GM10266 (cell line): ENCODE measurements around the gene SDK1.

Source experiments
- DNase-seq: peaks from one replicate; pipeline ENCODE4 v3.0.0; 2012; ENCODE audit errors: extremely low spot score
- TF ChIP-seq, protein P1 (sequence below): IDR thresholded peaks from 2 replicates; pipeline ENCODE4 v1.5.1; 2012; ENCODE audit warnings: mild to moderate bottlenecking, low read depth; ENCODE audit not compliant: control insufficient read depth, insufficient read depth; ENCODE audit errors: missing control alignments

The SDK1 gene

DNA sequence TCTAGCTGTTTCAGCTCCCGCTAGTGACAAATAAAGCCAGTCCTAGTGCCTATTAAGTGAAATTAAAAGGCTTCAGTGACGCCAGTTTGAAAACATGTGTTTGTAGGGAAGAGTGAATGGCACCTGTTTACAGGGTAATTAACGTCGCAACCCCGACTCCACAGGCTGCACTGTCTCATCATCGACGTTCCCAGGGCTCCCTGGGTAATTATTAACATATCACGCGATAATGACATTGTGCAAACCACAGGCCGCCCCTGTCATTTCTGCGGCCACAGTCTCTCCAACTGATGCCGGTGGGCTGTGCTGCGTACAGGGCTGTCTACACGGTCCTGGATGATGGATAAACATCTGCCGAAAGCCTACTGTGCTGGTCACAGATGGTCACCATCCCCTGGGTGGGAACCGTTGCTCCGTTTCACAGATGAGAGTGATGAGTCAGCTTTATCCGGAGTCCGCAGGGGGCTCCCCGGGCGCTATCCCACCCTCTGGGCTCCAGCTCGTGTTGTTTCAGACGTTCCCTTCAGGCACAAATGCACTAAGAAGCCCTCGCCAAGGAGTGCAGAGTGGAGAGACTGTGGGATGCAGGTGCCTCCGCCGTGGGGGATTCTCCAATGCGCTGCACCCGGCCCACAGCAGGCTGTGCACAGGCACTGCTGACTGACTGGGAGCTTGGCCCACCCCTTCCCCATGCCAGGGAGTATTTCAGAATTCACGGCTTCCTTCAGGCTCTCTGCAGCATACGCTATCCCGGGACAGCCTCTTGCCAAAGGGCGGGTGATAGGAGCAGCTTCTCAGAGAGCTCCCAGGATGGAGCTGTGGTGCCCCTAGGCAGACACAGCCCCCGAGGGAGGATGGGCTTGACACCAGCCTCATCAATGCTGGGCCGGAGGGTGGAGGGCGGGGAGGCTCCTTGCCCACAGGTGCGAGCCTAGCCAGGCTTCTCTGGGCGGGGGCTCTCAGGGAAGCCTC is 889.2 kb downstream of the SDK1 start:
- no peak for DNase-seq
- TF ChIP-seq, protein P1, sequence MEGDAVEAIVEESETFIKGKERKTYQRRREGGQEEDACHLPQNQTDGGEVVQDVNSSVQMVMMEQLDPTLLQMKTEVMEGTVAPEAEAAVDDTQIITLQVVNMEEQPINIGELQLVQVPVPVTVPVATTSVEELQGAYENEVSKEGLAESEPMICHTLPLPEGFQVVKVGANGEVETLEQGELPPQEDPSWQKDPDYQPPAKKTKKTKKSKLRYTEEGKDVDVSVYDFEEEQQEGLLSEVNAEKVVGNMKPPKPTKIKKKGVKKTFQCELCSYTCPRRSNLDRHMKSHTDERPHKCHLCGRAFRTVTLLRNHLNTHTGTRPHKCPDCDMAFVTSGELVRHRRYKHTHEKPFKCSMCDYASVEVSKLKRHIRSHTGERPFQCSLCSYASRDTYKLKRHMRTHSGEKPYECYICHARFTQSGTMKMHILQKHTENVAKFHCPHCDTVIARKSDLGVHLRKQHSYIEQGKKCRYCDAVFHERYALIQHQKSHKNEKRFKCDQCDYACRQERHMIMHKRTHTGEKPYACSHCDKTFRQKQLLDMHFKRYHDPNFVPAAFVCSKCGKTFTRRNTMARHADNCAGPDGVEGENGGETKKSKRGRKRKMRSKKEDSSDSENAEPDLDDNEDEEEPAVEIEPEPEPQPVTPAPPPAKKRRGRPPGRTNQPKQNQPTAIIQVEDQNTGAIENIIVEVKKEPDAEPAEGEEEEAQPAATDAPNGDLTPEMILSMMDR, result no peak

DNA sequence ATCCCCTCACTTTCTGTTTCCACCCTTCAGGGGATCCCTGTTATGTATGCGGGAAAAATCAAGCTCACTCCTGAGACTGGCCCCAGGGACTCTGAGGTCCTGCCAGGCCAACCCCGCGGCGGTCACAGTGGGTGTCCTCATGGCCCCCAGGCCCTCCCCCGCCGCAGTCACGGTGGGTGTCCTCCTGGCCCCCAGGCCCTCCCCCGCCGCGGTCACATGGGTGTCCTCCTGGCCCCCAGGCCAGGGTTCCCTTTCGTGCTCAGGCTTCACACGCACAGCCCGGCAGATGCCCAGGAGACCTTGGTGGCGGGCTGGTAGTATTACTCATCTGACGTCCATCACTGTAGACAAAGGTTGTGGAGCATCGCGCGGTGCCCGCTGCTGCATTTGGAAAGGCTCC is 890.0 kb downstream of the SDK1 start:
- TF ChIP-seq, protein P1, result no peak
- no peak for DNase-seq

DNA sequence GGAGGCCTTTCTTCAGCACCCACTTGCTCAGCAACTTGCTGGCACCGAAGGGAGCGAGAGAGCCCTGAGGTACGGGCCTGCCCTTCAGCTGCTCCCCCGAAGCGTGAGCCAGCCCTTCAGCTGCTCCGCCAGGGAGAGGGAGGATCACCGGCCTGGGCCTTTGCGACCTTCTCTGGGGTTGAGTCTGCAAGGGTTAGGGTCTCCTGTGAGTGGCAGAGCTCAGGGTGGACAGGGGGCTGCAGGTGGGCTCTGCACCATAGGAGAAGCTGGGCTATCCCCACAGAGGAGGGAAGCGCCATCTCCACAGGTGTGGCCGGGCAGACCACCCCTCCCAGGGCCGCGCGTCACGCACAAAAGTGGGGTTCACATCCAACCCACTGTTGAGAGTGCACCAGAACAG is 890.5 kb downstream of the SDK1 start:
- DNase-seq, result no peak
- TF ChIP-seq, protein P1, result no peak

DNA sequence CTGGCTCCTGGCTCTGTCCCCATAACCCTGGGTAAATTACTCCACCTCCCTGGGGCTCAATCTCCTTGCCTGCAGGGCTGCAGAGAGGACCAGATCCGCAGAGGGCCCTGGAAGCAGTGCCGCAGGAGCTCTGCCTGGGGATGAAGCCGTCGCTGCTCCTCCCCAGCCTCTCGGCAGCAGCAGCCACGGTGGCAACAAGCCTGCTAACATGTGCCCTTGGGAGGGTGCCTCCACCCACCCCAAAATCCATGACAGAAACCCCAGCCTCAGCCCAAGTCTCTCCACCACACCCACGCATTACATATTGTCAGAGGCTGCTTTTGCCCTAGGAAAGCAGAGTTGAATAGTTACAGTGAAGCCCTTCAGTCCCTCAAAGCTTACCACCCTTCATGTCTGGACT is 894.6 kb downstream of the SDK1 start:
- DNase-seq, result no peak
- TF ChIP-seq, protein P1, result no peak

DNA sequence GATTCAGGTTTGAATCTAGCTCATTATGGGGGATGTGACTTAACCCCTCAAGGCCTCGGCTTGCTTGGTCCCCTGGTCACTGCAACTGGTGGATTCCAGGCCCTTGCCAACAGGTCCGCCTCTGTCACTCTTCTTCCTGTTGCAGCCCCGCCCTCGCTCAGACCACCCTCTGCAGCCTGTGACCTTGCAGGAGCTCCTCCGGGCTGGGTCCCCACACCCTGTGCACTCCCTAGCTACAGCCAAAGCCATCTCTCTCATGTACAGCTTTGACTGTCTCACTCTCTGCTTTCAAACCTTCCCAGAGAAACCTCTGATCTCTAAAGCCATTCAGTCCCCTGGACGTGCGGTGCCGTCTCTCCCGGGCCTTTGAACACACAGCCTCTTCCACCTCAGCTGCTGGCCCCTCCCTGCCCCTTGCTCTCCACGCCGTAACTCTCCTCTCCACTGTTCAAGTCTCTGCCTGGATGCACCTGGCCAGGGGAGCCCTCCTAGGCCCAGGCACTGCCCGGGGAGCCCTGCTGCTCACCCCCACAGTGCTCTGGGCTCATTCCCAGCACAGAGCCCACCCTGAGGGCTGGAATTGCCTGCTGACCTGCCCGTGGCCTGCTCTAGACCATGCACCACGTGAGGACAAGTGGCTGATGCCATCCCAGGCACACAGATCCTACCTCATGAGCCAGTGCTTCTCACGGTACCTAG is 895.2 kb downstream of the SDK1 start:
- no peak for DNase-seq
- TF ChIP-seq, protein P1, result no peak

DNA sequence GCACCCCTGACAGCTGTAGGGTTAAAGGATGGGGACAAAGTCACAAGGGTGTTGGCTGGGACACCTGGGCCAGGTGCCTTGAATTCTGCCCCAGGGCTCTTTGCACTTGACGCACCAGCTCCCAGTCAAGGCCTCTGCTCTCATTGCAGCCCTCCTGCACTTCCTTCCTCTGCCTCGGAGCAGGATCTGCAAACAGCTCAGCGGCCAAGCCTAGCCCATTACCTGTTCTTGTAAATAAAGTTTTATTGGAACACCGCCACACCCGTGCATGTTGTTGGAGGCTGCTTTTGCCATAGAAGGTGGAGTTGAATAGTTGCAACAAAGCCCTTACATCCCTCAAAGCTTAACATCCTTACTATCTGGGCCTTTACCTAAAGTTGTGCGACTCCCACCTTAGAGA is 897.2 kb downstream of the SDK1 start:
- no peak for DNase-seq

More for the DNA sequence above, 897.2 kb downstream of the SDK1 start:
- TF ChIP-seq, protein P1, result no peak
